OCI-LY3 (cell line): ENCODE measurements around the gene OR10D3.
"Not testable (repeated sequence)": the region's sequence is repeated elsewhere in the genome, so short reads cannot be mapped to it uniquely, and the experiment has no call there.

Experiments used
- H2AFZ ChIP-seq: fragments of 200-600, 300-600 bp; shearing (Covaris generic); 2 replicates; pipeline ENCODE4 v1.6.0; 2014; ENCODE audit warnings: antibody characterized with exemption, low read depth, low read length
- H3K27ac ChIP-seq: fragments of 200-600, 300-600 bp; sonication (generic); 2 replicates; pipeline ENCODE4 v1.5.1; 2014; ENCODE audit warnings: mild to moderate bottlenecking, low read length, moderate library complexity, mixed read lengths
- H3K27me3 ChIP-seq: fragments of 200-600, 300-600 bp; sonication (generic); 2 replicates; pipeline ENCODE4 v1.6.1; 2014; ENCODE audit warnings: low read depth, low read length, mixed read lengths
- H3K36me3 ChIP-seq: fragments of 200-600, 300-600 bp; sonication (generic); replicated peaks from 2 replicates; pipeline ENCODE3; 2014; ENCODE audit warnings: low read depth, low read length, mixed read lengths
- H3K4me1 ChIP-seq: fragments of 300-600, 200-600 bp; sonication (generic); 2 replicates; pipeline ENCODE4 v1.6.1; 2014; ENCODE audit warnings: low read length, mixed read lengths
- H3K4me2 ChIP-seq: fragments of 200-600, 300-600 bp; sonication (generic); 2 replicates; pipeline ENCODE4 v1.6.1; 2014; ENCODE audit warnings: low read length, mixed read lengths
- H3K4me3 ChIP-seq: fragments of 300-600, 200-600 bp; sonication (generic); 2 replicates; pipeline ENCODE4 v1.5.1; 2014; ENCODE audit warnings: antibody characterized with exemption, mild to moderate bottlenecking, low read length, moderate library complexity
- H3K79me2 ChIP-seq: fragments of 300-600, 200-600 bp; shearing (Covaris generic); 2 replicates; pipeline ENCODE4 v1.6.1; 2014; ENCODE audit warnings: mild to moderate bottlenecking, low read length, mixed read lengths
- H3K9ac ChIP-seq: fragments of 300-600, 200-600 bp; shearing (Covaris generic); 2 replicates; pipeline ENCODE4 v1.6.0; 2014; ENCODE audit warnings: mild to moderate bottlenecking, low read length, moderate library complexity
- H3K9me3 ChIP-seq: fragments of 200-600, 300-600 bp; shearing (Covaris generic); 2 replicates; pipeline ENCODE4 v1.6.1; 2014; ENCODE audit warnings: low read length, mixed read lengths; ENCODE audit not compliant: insufficient read depth
- H4K20me1 ChIP-seq: fragments of 200-600, 300-600 bp; sonication (generic); 2 replicates; pipeline ENCODE4 v1.6.1; 2016; ENCODE audit warnings: low read length, mixed read lengths; ENCODE audit not compliant: insufficient read depth
- EZH2phosphoT487 ChIP-seq: fragments of 200-600 bp; shearing (Covaris generic); IDR thresholded peaks from 2 replicates; pipeline ENCODE4 v1.6.1; 2018; ENCODE audit warnings: antibody characterized with exemption, mixed run types, low read depth
- TF ChIP-seq, protein P1 (sequence below): fragments of 200-600, 300-600 bp; sonication (generic); IDR thresholded peaks from 2 replicates; pipeline ENCODE4 v1.5.1; 2014; ENCODE audit warnings: antibody characterized with exemption, low read length, low read depth

OR10D3 gene

DNA sequence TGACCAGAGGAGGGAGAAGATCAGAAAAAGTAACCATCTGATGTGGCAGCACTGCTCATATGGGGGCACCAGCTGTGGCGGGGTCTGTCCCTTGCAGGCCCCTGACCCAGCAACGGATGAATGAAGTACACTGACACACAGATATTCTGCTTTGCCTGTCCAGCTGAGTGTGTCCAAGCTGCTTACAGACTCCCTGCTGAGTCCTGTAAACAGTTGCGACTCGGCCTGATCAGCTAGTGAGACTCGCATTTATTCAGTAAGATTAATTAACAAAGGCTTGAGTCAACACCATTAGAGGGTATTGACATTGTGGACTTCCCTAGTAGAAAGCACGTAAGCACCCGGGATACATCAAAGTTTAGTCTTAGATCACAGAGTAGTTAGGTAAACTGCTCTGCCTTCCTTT lies 15.3 kb upstream of the OR10D3 start:
- no peaks in the 10 kb centered on the region for H3K36me3 ChIP-seq
- H3K4me1 ChIP-seq = no peaks in the 10 kb centered on the region
- H3K9me3 ChIP-seq = no peaks in the 10 kb centered on the region
- no peak overlapping the region for H3K9ac ChIP-seq
- no peak overlapping the region for H3K4me2 ChIP-seq
- no peak overlapping the region for H3K4me3 ChIP-seq
- H2AFZ ChIP-seq = no peak overlapping the region
- no peaks in the 10 kb centered on the region for H3K27me3 ChIP-seq
- no peaks in the 10 kb centered on the region for H3K79me2 ChIP-seq
- TF ChIP-seq, protein P1, sequence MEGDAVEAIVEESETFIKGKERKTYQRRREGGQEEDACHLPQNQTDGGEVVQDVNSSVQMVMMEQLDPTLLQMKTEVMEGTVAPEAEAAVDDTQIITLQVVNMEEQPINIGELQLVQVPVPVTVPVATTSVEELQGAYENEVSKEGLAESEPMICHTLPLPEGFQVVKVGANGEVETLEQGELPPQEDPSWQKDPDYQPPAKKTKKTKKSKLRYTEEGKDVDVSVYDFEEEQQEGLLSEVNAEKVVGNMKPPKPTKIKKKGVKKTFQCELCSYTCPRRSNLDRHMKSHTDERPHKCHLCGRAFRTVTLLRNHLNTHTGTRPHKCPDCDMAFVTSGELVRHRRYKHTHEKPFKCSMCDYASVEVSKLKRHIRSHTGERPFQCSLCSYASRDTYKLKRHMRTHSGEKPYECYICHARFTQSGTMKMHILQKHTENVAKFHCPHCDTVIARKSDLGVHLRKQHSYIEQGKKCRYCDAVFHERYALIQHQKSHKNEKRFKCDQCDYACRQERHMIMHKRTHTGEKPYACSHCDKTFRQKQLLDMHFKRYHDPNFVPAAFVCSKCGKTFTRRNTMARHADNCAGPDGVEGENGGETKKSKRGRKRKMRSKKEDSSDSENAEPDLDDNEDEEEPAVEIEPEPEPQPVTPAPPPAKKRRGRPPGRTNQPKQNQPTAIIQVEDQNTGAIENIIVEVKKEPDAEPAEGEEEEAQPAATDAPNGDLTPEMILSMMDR = no peak
- no peak for TF ChIP-seq EZH2phosphoT487
- no peak overlapping the region for H3K27ac ChIP-seq
- H4K20me1 ChIP-seq = no peaks in the 10 kb centered on the region

DNA sequence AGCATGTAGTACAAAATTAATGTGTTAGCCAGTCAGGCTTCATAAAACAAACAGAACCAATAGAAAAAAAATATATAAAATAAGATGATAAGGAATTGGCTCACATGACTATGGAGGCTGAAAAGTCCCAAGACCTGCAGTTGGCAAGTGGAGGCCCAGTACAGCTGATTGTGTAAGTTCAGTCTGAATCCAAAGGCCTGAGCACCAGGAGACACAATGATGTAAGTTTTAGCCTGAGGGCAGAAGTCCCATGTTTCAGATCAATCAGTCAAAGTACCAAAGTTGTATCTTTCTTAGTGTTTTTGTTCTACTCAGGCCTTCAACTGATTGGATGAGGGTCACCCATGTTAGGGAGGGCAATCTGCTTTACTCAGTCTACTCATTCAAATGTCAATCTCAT lies 14.3 kb upstream of the OR10D3 start:
- no peaks in the 10 kb centered on the region for H3K27me3 ChIP-seq
- no peak overlapping the region for H3K27ac ChIP-seq
- TF ChIP-seq EZH2phosphoT487 = no peak
- TF ChIP-seq, protein P1 = no peak

DNA sequence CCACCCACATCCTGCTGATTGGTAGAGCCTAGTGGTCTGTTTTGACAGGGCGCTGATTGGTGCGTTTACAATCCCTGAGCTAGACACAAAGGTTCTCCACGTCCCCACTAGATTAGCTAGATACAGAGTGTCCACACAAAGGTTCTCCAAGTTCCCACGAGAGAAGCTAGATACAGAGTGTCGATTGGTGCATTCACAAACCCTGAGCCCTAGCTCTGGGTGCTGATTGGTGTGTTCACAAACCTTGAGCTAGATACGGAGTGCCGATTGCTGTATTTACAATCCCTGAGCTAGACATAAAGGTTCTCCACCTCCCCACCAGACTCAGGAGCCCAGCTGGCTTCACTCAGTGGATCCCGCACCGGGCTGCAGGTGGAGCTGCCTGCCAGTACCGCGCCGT lies 12.8 kb upstream of the OR10D3 start:
- H3K9ac ChIP-seq, H3K9me3 ChIP-seq, H3K4me2 ChIP-seq, H3K79me2 ChIP-seq, H4K20me1 ChIP-seq, H3K27ac ChIP-seq, H3K4me3 ChIP-seq, H3K36me3 ChIP-seq, H3K27me3 ChIP-seq, H2AFZ ChIP-seq, H3K4me1 ChIP-seq: not testable (repeated sequence)

More for the DNA sequence above, 14.3 kb upstream of the OR10D3 start:
- H4K20me1 ChIP-seq = no peaks in the 10 kb centered on the region
- no peaks in the 10 kb centered on the region for H3K36me3 ChIP-seq
- no peaks in the 10 kb centered on the region for H3K9me3 ChIP-seq
- H3K79me2 ChIP-seq = no peaks in the 10 kb centered on the region
- H3K4me3 ChIP-seq = no peak overlapping the region
- no peaks in the 10 kb centered on the region for H3K4me1 ChIP-seq
- no peak overlapping the region for H3K9ac ChIP-seq
- H3K4me2 ChIP-seq = no peak overlapping the region
- H2AFZ ChIP-seq = no peak overlapping the region

DNA sequence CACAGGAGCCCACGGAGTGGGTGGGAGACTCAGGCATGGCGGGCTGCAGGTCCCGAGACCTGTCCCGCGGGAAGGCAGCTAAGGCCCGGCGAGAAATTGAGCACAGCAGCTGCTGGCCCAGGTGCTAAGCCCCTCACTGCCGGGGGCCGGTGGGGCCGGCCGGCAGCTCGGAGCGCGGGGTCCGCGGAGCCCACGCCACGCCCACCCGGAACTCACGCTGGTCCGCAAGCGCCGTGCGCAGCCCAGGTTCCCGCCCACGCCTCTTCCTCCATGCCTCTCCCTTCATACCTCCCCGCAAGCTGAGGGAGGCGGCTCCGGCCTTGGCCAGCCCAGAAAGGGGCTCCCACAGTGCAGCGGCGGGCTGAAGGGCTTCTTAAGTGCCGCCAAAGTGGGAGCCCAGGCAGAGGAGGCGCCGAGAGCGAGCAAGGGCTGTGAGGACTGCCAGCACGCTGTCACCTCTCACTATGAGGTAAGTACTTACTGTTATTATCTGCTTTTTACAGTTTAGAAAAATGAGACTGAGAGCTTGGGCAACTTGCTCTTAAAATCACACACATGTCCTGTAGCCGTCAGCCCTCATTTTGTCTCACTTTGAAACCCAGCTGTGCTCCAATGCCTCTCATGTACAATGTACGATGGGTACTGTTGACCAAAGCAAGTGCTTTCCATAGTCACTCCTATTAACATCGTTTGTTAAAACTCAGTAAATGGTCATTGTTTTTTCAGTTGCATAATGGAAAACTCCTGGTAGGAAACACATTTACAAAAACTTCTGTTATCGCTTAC lies 12.2 kb upstream of the OR10D3 start:
- no peaks in the 10 kb centered on the region for H3K36me3 ChIP-seq
- H3K79me2 ChIP-seq = no peaks in the 10 kb centered on the region
- H3K4me1 ChIP-seq = no peaks in the 10 kb centered on the region
- H3K27ac ChIP-seq = no peak overlapping the region
- no peak for TF ChIP-seq EZH2phosphoT487
- TF ChIP-seq, protein P1 = no peak
- H3K9me3 ChIP-seq = no peaks in the 10 kb centered on the region
- no peak overlapping the region for H3K4me2 ChIP-seq
- H3K9ac ChIP-seq = no peak overlapping the region
- no peaks in the 10 kb centered on the region for H3K27me3 ChIP-seq
- no peak overlapping the region for H3K4me3 ChIP-seq
- no peak overlapping the region for H2AFZ ChIP-seq
- H4K20me1 ChIP-seq = no peaks in the 10 kb centered on the region
